BE2C (cell line): ENCODE data around the gene NT5C.

ENCODE experiments used
- DNase-seq: peaks from one replicate; pipeline ENCODE4 v3.0.0-alpha.2; 2020
- H3K27me3 ChIP-seq: fragments of 250-450 bp; sonication (Bioruptor Pico); 2 replicates; pipeline ENCODE4 v1.5.1; 2020; ENCODE audit warnings: mild to moderate bottlenecking
- H3K36me3 ChIP-seq: fragments of 250-450 bp; sonication (Bioruptor Pico); 2 replicates; pipeline ENCODE4 v1.5.1; 2020; ENCODE audit warnings: mild to moderate bottlenecking
- H3K4me1 ChIP-seq: fragments of 250-450 bp; sonication (Bioruptor Pico); 2 replicates; pipeline ENCODE4 v1.5.1; 2020
- H3K4me3 ChIP-seq: 2 replicates; pipeline ENCODE4 v1.5.1; 2011; ENCODE audit warnings: low read depth, low read length
- H3K9me3 ChIP-seq: fragments of 250-450 bp; sonication (Bioruptor Pico); 2 replicates; pipeline ENCODE4 v1.5.1; 2020
- TF ChIP-seq, protein P1 (sequence below): IDR thresholded peaks from 2 replicates; pipeline ENCODE4 v1.5.1; 2012; ENCODE audit warnings: mild to moderate bottlenecking, low read depth, low read length

Gene NT5C

DNA sequence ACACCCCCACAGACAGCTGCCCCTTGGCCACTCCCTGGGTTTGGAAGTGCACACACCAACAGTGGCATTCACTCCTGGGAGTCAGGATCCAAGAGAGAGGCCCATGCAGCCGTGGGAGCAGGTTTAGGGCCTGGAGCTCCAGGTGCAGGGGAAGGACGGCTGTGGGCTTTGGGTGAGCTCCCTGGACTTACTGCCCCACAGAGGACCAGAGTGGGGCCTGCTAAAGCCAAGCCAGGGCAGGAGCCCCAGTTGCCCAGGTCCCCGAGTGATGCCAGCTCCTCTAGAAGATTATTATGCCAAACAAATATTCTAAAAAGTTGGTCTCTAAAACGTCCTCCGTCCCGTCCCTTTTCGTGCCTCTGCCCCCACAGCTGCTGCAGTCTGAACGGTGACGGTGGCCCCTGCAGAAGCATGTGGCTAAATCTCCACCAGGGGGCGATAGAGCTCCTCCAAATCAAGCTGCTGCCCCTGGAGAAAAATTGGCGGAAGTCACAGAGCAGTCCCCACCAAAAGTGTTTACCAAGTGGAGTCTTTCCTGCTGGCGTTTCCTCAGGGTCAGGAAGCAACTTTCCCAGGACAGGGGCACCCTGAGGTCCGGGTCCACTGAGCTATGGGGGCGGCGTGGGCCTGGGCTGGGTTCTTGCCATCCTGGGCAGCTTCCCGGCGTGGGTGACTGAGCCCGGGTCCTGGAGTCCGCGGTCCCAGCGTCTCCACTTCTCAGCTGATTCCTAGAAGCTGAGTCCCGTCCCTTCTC lies 17.6 kb downstream of the NT5C start:
- Histone ChIP-seq H3K4me1 (no peaks in the 10 kb centered on the region), H3K36me3 (no peaks in the 10 kb centered on the region), H3K27me3 (no peaks in the 10 kb centered on the region), H3K4me3 (peak overlapping the region; percentile 70), H3K9me3 (no peaks in the 10 kb centered on the region)
- TF ChIP-seq, protein P1, sequence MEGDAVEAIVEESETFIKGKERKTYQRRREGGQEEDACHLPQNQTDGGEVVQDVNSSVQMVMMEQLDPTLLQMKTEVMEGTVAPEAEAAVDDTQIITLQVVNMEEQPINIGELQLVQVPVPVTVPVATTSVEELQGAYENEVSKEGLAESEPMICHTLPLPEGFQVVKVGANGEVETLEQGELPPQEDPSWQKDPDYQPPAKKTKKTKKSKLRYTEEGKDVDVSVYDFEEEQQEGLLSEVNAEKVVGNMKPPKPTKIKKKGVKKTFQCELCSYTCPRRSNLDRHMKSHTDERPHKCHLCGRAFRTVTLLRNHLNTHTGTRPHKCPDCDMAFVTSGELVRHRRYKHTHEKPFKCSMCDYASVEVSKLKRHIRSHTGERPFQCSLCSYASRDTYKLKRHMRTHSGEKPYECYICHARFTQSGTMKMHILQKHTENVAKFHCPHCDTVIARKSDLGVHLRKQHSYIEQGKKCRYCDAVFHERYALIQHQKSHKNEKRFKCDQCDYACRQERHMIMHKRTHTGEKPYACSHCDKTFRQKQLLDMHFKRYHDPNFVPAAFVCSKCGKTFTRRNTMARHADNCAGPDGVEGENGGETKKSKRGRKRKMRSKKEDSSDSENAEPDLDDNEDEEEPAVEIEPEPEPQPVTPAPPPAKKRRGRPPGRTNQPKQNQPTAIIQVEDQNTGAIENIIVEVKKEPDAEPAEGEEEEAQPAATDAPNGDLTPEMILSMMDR: peak; percentile 95
- peak; percentile 92 for DNase-seq

- DNase-seq: no peak
- Histone ChIP-seq H3K27me3 (no peaks in the 10 kb centered on the region), H3K36me3 (no peaks in the 10 kb centered on the region), H3K4me3 (no peak overlapping the region), H3K9me3 (no peaks in the 10 kb centered on the region), H3K4me1 (no peaks in the 10 kb centered on the region)
- TF ChIP-seq, protein P1: no peak
Observed at GRCh38 chr17:75111777-75112335, 19.7 kb downstream of the NT5C start.

- H3K4me1 ChIP-seq: no peaks in the 10 kb centered on the region
- peak overlapping the region; percentile 87 for H3K4me3 ChIP-seq
- no peaks in the 10 kb centered on the region for H3K36me3 ChIP-seq
- no peaks in the 10 kb centered on the region for H3K27me3 ChIP-seq
- no peak for DNase-seq
- TF ChIP-seq, protein P1: no peak
- H3K9me3 ChIP-seq: no peaks in the 10 kb centered on the region
Observed at GRCh38 chr17:75110234-75110937, 21.2 kb downstream of the NT5C start.

GRCh38 chr17:75109407-75110233 lies 21.9 kb downstream of the NT5C start, which contains the start of gene ARMC7:
ARMC7 (plus strand) TSS chr17:75109969; CDS start chr17:75110289, 320 bp downstream.
- Histone ChIP-seq H3K36me3 (no peaks in the 10 kb centered on the region), H3K9me3 (no peaks in the 10 kb centered on the region), H3K4me3 (peak within 1 kb of the TSS; percentile 87), H3K4me1 (no peaks in the 10 kb centered on the region), H3K27me3 (no peaks in the 10 kb centered on the region)
- peak; percentile 94 for DNase-seq
- TF ChIP-seq, protein P1: no peak

DNA sequence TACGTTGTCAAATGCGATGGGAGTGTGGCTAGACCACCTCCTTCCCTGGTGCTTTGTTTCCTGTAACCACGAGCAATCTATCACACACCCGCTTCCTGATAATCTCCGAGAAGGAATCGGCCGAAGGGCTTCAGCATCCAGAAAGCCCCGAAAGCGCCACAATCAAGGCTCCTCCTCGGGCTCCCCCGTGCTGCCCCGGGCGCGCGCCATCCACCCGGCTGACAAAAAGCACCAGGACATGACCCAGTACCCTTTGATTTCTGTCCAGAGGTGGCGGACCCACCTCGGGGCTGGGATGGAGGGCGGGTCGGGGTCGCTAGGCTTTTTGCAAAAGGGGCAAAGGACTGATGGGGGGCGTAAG lies 22.5 kb downstream of the NT5C start:
- DNase-seq: no peak
- peak overlapping the region; percentile 87 for H3K4me3 ChIP-seq

More for the DNA sequence above, 22.5 kb downstream of the NT5C start:
- no peaks in the 10 kb centered on the region for H3K36me3 ChIP-seq
- no peaks in the 10 kb centered on the region for H3K4me1 ChIP-seq
- TF ChIP-seq, protein P1: no peak
- H3K27me3 ChIP-seq: no peaks in the 10 kb centered on the region
- no peaks in the 10 kb centered on the region for H3K9me3 ChIP-seq
